Tibial nerve (tissue), 4 donors: ENCODE data around the gene TBL2. TPM values are rescaled to one million over a fixed set of nuclear protein-coding genes. Genes with fewer than 3 reads are reported as not detected.
"Not testable (repeated sequence)": the region's sequence is repeated elsewhere in the genome, so short reads cannot be mapped to it uniquely, and the experiment has no call there.

ENCODE experiments used
- DNase-seq, 2 donors: peaks; one replicate each; pipeline ENCODE4 v3.0.0-alpha.2; 2019; ENCODE audit warnings: low spot score in 2 of 2
- H3K27ac ChIP-seq, 4 donors: fragments of 200-600 bp; sonication (generic) in 3 of 4; one replicate each; pipeline ENCODE4 v1.5.1; 2017 to 2019; ENCODE audit warnings: mild to moderate bottlenecking in 1 of 4
- H3K27me3 ChIP-seq, 2 donors: fragments of 200-600 bp; sonication (generic) in 1 of 2; one replicate each; pipeline versions ENCODE4 v1.5.1 to v1.6.0; 2017 to 2019
- H3K36me3 ChIP-seq, 3 donors: fragments of 200-600 bp; sonication (generic); one replicate each; pipeline ENCODE4 v1.5.1; 2018 to 2019
- H3K4me1 ChIP-seq, 4 donors: fragments of 200-600 bp; sonication (generic) in 3 of 4; one replicate each; pipeline ENCODE4 v1.5.1; 2017 to 2019
- H3K4me3 ChIP-seq, 4 donors: fragments of 200-600 bp; sonication (generic) in 3 of 4; one replicate each; pipeline ENCODE4 v1.5.1; 2017 to 2019; ENCODE audit warnings: mild to moderate bottlenecking in 1 of 4, moderate library complexity in 1 of 4
- H3K9me3 ChIP-seq, 4 donors: fragments of 200-600 bp; sonication (generic) in 3 of 4; one replicate each; pipeline ENCODE4 v1.5.1; 2017 to 2019
- CTCF ChIP-seq, 5 experiments: fragments of 200-600 bp in 3 of 5; fragments of 450-650 bp in 2 of 5; sonication (generic) in 3 of 5; IDR thresholded peaks; one replicate each; pipeline ENCODE4 v1.5.1; 2016 to 2019; ENCODE audit warnings: antibody characterized with exemption in 5 of 5, mild to moderate bottlenecking in 3 of 5, moderate library complexity in 2 of 5
- EP300 ChIP-seq, 2 donors: sonication (generic); formaldehyde crosslinking; IDR thresholded peaks; one replicate each; pipeline ENCODE4 v1.6.1; 2017; ENCODE audit warnings: antibody characterized with exemption in 2 of 2, mild to moderate bottlenecking in 1 of 2
- POLR2A ChIP-seq, 2 donors: fragments of 450-650 bp; IDR thresholded peaks; one replicate each; pipeline ENCODE4 v1.6.1; 2017; ENCODE audit warnings: antibody characterized with exemption in 2 of 2, mild to moderate bottlenecking in 2 of 2, moderate library complexity in 2 of 2
- WGBS, 2 donors: methylation state at CpG; one replicate each; pipeline ENCODE4 v1.1.5; 2018; 5-methylcytosine and 5-hydroxymethylcytosine counted together
- total RNA-seq, 4 donors: library from RNA; depleted of rRNA; stranded (reverse); fragments of >200 nt; gene quantifications; one replicate each; pipeline ENCODE4 v1.1.0, GENCODE V29; 2016

The TBL2 gene
- total RNA-seq, 4 donors from 2014 or later = 36.6 to 70.8 (median 49.2) TPM

DNA sequence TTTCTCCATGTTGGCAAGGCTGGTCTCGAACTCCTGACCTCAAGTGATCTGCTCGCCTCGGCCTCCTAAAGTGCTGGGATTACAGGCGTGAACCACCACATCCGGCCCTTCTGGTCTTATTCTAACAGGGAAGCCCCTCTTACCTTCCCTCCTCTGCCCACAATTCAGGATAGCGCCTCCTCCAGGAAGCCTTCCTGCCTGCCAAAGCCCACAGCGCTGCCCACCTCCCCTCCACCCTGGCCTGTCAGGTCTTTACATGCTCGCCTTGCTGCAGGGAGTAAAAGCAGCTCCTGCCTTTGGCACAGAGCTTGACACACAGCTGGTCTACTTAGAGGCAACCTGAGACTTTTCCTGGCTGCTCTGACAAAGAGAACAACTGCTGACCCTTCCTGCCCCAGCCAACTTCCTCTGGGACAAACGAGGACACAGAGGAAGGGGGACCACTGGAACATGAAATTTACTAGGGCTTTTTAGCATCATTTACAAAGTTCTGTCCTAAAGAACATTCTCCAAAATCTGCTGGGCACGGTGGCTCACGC, 32.7 kb upstream of the TBL2 start:
- no peak overlapping the region for H3K27ac ChIP-seq
- no peaks in the 10 kb centered on the region for H3K36me3 ChIP-seq
- H3K9me3 ChIP-seq = no peaks in the 10 kb centered on the region
- no peak for DNase-seq
- peaks cover 0 to 60% of the 10 kb centered on the region in 2 donors for H3K27me3 ChIP-seq
- TF ChIP-seq EP300 (IDR thresholded peaks at IDR 0.05) = no peak
- no peak overlapping the region for H3K4me3 ChIP-seq
- 76 to 78% methylated on average over 11 of the region's 11 CpGs for WGBS, 2 donors
- peaks cover 0 to 8% (median 0%) of the 10 kb centered on the region in 4 donors for H3K4me1 ChIP-seq

GRCh38 chr7:73610105-73610504, 31.7 kb upstream of the TBL2 start:
- TF ChIP-seq EP300 (IDR thresholded peaks at IDR 0.05) (no peak), CTCF (IDR thresholded peaks at IDR 0.05) (no peak), POLR2A (IDR thresholded peaks at IDR 0.05) (no peak)
- WGBS, 2 donors = 75 to 76% methylated on average over 4 of the region's 4 CpGs
- Histone ChIP-seq H3K27me3 (peaks cover 0 to 58% of the 10 kb centered on the region in 2 donors), H3K9me3 (no peaks in the 10 kb centered on the region), H3K4me1 (peaks cover 0 to 8% (median 0%) of the 10 kb centered on the region in 4 donors), H3K36me3 (no peaks in the 10 kb centered on the region), H3K27ac (no peak overlapping the region), H3K4me3 (no peak overlapping the region)
- DNase-seq = no peak

DNA sequence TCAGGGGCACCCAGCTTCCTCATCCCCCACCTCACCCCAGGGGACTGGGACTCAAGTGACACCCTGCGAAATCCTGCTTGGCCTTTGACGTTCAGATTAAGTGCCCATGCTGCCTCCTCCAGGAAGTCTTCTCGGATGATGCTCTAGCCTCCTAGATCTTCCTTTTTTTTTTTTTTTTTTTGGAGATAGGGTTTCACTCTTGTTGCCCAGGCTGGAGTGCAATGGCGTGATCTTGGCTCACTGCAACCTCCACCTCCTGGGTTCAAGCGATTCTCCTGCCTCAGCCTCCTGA, 29.3 kb upstream of the TBL2 start:
- not testable (repeated sequence) for H3K4me3 ChIP-seq, H3K36me3 ChIP-seq, DNase-seq, H3K4me1 ChIP-seq, H3K27ac ChIP-seq, H3K9me3 ChIP-seq
- WGBS, 2 donors = 56 to 59% methylated on average over 5 of the region's 5 CpGs
- H3K27me3 ChIP-seq = peaks cover 0 to 38% of the 10 kb centered on the region in 2 donors

DNA sequence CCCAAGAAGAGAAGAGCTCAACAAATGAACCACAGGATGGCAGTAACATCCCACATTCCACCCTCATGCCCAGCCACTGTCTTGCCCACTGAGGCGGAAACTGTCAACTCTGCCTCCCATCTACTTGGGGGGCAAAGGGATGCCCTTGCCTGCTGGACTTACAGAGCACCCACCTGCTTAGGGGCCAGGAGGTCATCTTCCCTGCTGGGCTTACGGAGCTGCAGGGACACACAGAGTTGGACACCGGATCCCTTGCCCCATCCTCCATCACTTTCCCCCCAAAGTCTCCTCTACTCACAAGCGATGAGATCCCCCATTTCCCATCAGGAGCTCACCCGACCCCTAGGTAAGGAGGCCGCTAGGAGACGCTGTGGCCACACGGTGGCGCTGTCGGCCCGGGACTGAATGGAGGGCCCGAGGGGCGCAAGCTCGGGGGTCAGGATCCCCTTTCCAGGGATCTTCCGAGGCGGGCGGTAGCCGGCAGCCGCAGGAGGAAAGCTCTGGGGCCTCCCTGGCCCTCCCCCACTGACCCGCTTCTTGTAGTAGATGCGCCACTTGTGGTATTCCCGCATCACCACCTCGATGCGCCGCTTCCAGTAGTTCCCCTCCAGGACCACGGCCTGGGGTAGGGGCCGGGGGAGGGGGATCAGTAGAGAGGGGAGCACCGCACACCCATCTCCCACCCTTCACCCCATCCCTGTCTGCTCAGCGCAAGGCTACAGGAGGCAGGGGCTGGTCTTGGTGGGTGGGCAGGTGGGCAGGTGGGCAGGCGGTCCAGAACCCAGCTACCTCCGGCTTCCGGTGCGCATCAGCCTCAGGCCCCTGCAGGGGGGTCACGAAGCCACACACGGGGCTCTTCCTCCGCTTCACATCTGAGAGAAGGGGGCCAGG, 28.7 kb upstream of the TBL2 start:
- TF ChIP-seq EP300 (IDR thresholded peaks at IDR 0.05) = no peak
- TF ChIP-seq POLR2A (IDR thresholded peaks at IDR 0.05) = no peak
- TF ChIP-seq CTCF (IDR thresholded peaks at IDR 0.05) = peak; percentile 88 to 95 (median 94)
- Histone ChIP-seq H3K4me3 (peak overlapping the region in 1 of 4 donors; percentile 21), H3K36me3 (no peaks in the 10 kb centered on the region), H3K4me1 (peaks cover 0 to 8% (median 0%) of the 10 kb centered on the region in 4 donors), H3K9me3 (no peaks in the 10 kb centered on the region), H3K27ac (no peak overlapping the region), H3K27me3 (peaks cover 0 to 34% of the 10 kb centered on the region in 2 donors)
- 9% methylated on average over 15 to 36 of the region's 36 CpGs for WGBS, 2 donors
- DNase-seq = peak in 1 of 2 donors; percentile 46

- H3K36me3 ChIP-seq = no peaks in the 10 kb centered on the region
- peaks cover 0 to 8% (median 0%) of the 10 kb centered on the region in 4 donors for H3K4me1 ChIP-seq
- no peaks in the 10 kb centered on the region for H3K9me3 ChIP-seq
- H3K27me3 ChIP-seq = peaks cover 0 to 22% of the 10 kb centered on the region in 2 donors
- TF ChIP-seq EP300 (IDR thresholded peaks at IDR 0.05) = no peak
- no peak for TF ChIP-seq POLR2A (IDR thresholded peaks at IDR 0.05)
- no peak for TF ChIP-seq CTCF (IDR thresholded peaks at IDR 0.05)
- WGBS, 2 donors = 63 to 64% methylated on average over 23 of the region's 23 CpGs
- H3K27ac ChIP-seq = no peak overlapping the region
- DNase-seq = no peak
- no peak overlapping the region for H3K4me3 ChIP-seq
Observed at GRCh38 chr7:73605601-73606220, 27.3 kb upstream of the TBL2 start.
